Esophagus (tissue), 2 donors: ENCODE measurements around the gene CAPZA1. TPM values are rescaled to one million over a fixed set of nuclear protein-coding genes. Genes with fewer than 3 reads are reported as not detected.
A peak's percentile ranks its signal among the peaks of the same experiment; 100 is the strongest.

ENCODE experiments used
- H3K27ac ChIP-seq, 2 donors: one replicate each; pipeline ENCODE4 v1.5.1; 2013; ENCODE audit warnings: low read depth in 2 of 2, mild to moderate bottlenecking in 2 of 2, inconsistent platforms in 1 of 2, low read length in 1 of 2, moderate library complexity in 1 of 2
- H3K27me3 ChIP-seq, 2 donors: one replicate each; pipeline ENCODE4 v1.6.1; 2013; ENCODE audit warnings: low read length in 2 of 2, control low read depth in 1 of 2, mild to moderate bottlenecking in 1 of 2; ENCODE audit not compliant: insufficient read depth in 2 of 2, control insufficient read depth in 1 of 2
- H3K36me3 ChIP-seq, 2 donors: one replicate each; pipeline ENCODE4 v1.6.1; 2013; ENCODE audit warnings: low read length in 1 of 2; ENCODE audit not compliant: control insufficient read depth in 2 of 2, insufficient read depth in 2 of 2
- H3K4me1 ChIP-seq, 2 donors: one replicate each; pipeline ENCODE4 v1.6.1; 2013; ENCODE audit warnings: low read length in 1 of 2; ENCODE audit not compliant: control insufficient read depth in 2 of 2, insufficient read depth in 2 of 2
- H3K4me3 ChIP-seq, 2 donors: one replicate each; pipeline ENCODE4 v1.5.1; 2013; ENCODE audit warnings: low read length in 2 of 2, mild to moderate bottlenecking in 2 of 2, low read depth in 1 of 2, moderate library complexity in 1 of 2
- H3K9me3 ChIP-seq, 2 donors: one replicate each; pipeline ENCODE4 v1.6.1; 2013; ENCODE audit warnings: mild to moderate bottlenecking in 2 of 2, low read depth in 1 of 2, low read length in 1 of 2, moderate library complexity in 1 of 2; ENCODE audit not compliant: control insufficient read depth in 2 of 2, insufficient read depth in 1 of 2
- WGBS, 2 donors: extraction: QIAGEN DNeasy Blood & Tissue Kit; methylation state at CpG; one replicate each; pipeline ENCODE4 v1.1.7; 2013; 5-methylcytosine and 5-hydroxymethylcytosine counted together
- polyA plus RNA-seq, 2 donors: library from polyadenylated mRNA; stranded (reverse); fragments of 200-250 nt; gene quantifications; one replicate each; pipeline ENCODE4 v1.2.3, GENCODE V29; 2013
- donor health status: healthy with polysubstance abuse.
- donor health status: Bipolar disorder and iron deficiency.

CAPZA1 gene
- polyA plus RNA-seq, result 100 to 1,000 TPM in 1 of 2 donors, 10 to 100 TPM in 1; 88.1 to 115 TPM

- WGBS, 2 donors, result 0% methylated on average over 50 of the region's 50 CpGs
- Histone ChIP-seq H3K36me3 (no peaks in the 10 kb centered on the region), H3K27me3 (no peaks in the 10 kb centered on the region), H3K9me3 (no peaks in the 10 kb centered on the region), H3K4me1 (peaks cover 0 to 2% of the 10 kb centered on the region in 2 donors), H3K27ac (peak within 1 kb of the TSS; percentile 97 to 99), H3K4me3 (peak within 1 kb of the TSS; percentile 72 to 92)
Observed at GRCh38 chr1:112619518-112620376, at the start of gene CAPZA1. CAPZA1 (plus strand) TSS chr1:112619832; CDS start chr1:112619845, 13 bp downstream.

GRCh38 chr1:112575154-112575804, 44.4 kb upstream of the CAPZA1 start:
- no peaks in the 10 kb centered on the region for H3K36me3 ChIP-seq
- no peaks in the 10 kb centered on the region for H3K27me3 ChIP-seq
- 93 to 95% methylated on average over 8 of the region's 8 CpGs for WGBS, 2 donors
- no peaks in the 10 kb centered on the region for H3K4me1 ChIP-seq
- no peaks in the 10 kb centered on the region for H3K9me3 ChIP-seq
- H3K4me3 ChIP-seq, result no peak overlapping the region
- H3K27ac ChIP-seq, result no peak overlapping the region

- no peaks in the 10 kb centered on the region for H3K9me3 ChIP-seq
- WGBS, 2 donors, result 87 to 95% methylated on average over 3 of the region's 3 CpGs
Observed at GRCh38 chr1:112576240-112576639, 43.4 kb upstream of the CAPZA1 start.

GRCh38 chr1:112579801-112580510, 39.7 kb upstream of the CAPZA1 start:
- 89 to 92% methylated on average over 5 of the region's 5 CpGs for WGBS, 2 donors
- Histone ChIP-seq H3K9me3 (no peaks in the 10 kb centered on the region), H3K27me3 (no peaks in the 10 kb centered on the region), H3K4me3 (no peak overlapping the region), H3K36me3 (no peaks in the 10 kb centered on the region), H3K27ac (no peak overlapping the region), H3K4me1 (no peaks in the 10 kb centered on the region)

More at GRCh38 chr1:112576240-112576639, 43.4 kb upstream of the CAPZA1 start:
- Histone ChIP-seq H3K4me1 (no peaks in the 10 kb centered on the region), H3K36me3 (no peaks in the 10 kb centered on the region), H3K27me3 (no peaks in the 10 kb centered on the region), H3K4me3 (no peak overlapping the region), H3K27ac (no peak overlapping the region)

GRCh38 chr1:112581586-112582192, 37.9 kb upstream of the CAPZA1 start:
- no peaks in the 10 kb centered on the region for H3K9me3 ChIP-seq
- no peaks in the 10 kb centered on the region for H3K36me3 ChIP-seq
- H3K27me3 ChIP-seq, result no peaks in the 10 kb centered on the region
- no peak overlapping the region for H3K4me3 ChIP-seq
- H3K27ac ChIP-seq, result no peak overlapping the region
- no peaks in the 10 kb centered on the region for H3K4me1 ChIP-seq

- H3K27ac ChIP-seq, result no peak overlapping the region
- H3K4me3 ChIP-seq, result no peak overlapping the region
- H3K4me1 ChIP-seq, result no peaks in the 10 kb centered on the region
- no peaks in the 10 kb centered on the region for H3K9me3 ChIP-seq
- no peaks in the 10 kb centered on the region for H3K36me3 ChIP-seq
- H3K27me3 ChIP-seq, result no peaks in the 10 kb centered on the region
Observed at GRCh38 chr1:112583366-112583765, 36.3 kb upstream of the CAPZA1 start.

GRCh38 chr1:112589766-112590165, 29.9 kb upstream of the CAPZA1 start:
- Histone ChIP-seq H3K27me3 (no peaks in the 10 kb centered on the region), H3K9me3 (no peaks in the 10 kb centered on the region), H3K36me3 (no peaks in the 10 kb centered on the region), H3K27ac (no peak overlapping the region), H3K4me1 (no peaks in the 10 kb centered on the region), H3K4me3 (no peak overlapping the region)
- WGBS, 2 donors, result 83 to 100% methylated on average over 1 of the region's 1 CpG

GRCh38 chr1:112594208-112594876, 25.3 kb upstream of the CAPZA1 start:
- no peaks in the 10 kb centered on the region for H3K9me3 ChIP-seq
- H3K4me3 ChIP-seq, result no peak overlapping the region
- no peaks in the 10 kb centered on the region for H3K36me3 ChIP-seq
- WGBS, 2 donors, result 59 to 62% methylated on average over 3 of the region's 3 CpGs
- no peak overlapping the region for H3K27ac ChIP-seq
- H3K27me3 ChIP-seq, result no peaks in the 10 kb centered on the region
- no peaks in the 10 kb centered on the region for H3K4me1 ChIP-seq

GRCh38 chr1:112599477-112599876, 20.2 kb upstream of the CAPZA1 start:
- Histone ChIP-seq H3K27ac (no peak overlapping the region), H3K4me3 (no peak overlapping the region), H3K4me1 (no peaks in the 10 kb centered on the region), H3K9me3 (no peaks in the 10 kb centered on the region), H3K27me3 (no peaks in the 10 kb centered on the region), H3K36me3 (no peaks in the 10 kb centered on the region)
- WGBS, 2 donors, result 94 to 96% methylated on average over 4 of the region's 4 CpGs
